ENCODE data around the gene ABLIM1.
"Not testable (repeated sequence)": the region's sequence is repeated elsewhere in the genome, so short reads cannot be mapped to it uniquely, and the experiment has no call there.

ABLIM1 gene

GRCh38 chr10:114658175-114658574, at the start of gene ABLIM1:
Gene ABLIM1 (minus strand): TSS chr10:114658275. CDS start chr10:114658200, 75 bp downstream.
- Mint-ChIP-seq H3K36me3 (ENCODE audit: low read depth) (peaks cover 4% of the 10 kb centered on the region), H3K27me3 (ENCODE audit: low read depth) (peaks cover 9% of the 10 kb centered on the region), H3K4me3 (no peak within 1 kb of the TSS), H3K4me1 (ENCODE audit: low read depth) (peaks cover 17% of the 10 kb centered on the region), H3K27ac (no peak within 1 kb of the TSS), H3K9me3 (no peaks in the 10 kb centered on the region)

DNA sequence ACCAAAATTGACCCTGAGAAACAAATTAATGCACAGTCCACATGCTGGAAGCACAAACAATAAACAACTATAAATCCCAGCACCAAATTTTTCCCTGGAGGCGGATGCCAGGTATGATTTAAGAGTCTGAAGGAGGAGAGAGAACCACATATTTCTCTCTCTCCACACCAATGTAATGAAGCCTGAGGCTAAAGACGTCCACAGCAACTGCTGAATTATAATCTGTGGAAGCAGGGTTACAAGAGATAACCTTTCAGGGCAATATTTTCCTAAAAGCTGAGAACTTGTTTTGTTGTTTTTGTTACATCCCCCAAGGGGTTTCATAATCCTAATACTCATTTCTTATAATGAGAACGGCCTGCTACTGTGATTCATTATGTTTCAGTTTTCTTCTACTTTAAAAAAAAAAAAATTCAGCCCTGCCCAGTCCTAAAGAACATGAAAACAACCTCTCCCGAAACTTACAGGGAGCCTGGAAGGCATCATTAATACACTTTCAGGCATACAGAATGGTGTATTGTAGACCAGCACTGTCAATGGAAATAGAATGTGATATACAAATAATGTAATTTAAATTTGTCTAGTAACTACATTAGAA, 48.5 kb upstream of the ABLIM1 start:
- H3K27me3 Mint-ChIP-seq (ENCODE audit: low read depth), result peaks cover 33% of the 10 kb centered on the region
- no peak overlapping the region for H3K27ac Mint-ChIP-seq
- H3K36me3 Mint-ChIP-seq (ENCODE audit: low read depth), result no peaks in the 10 kb centered on the region
- H3K4me3 Mint-ChIP-seq, result no peak overlapping the region
- H3K9me3 Mint-ChIP-seq, result no peaks in the 10 kb centered on the region
- H3K4me1 Mint-ChIP-seq (ENCODE audit: low read depth), result no peaks in the 10 kb centered on the region

- Mint-ChIP-seq H3K36me3 (ENCODE audit: low read depth) (no peaks in the 10 kb centered on the region), H3K4me1 (ENCODE audit: low read depth) (no peaks in the 10 kb centered on the region), H3K27me3 (ENCODE audit: low read depth) (peaks cover 35% of the 10 kb centered on the region), H3K4me3 (no peak overlapping the region), H3K27ac (no peak overlapping the region), H3K9me3 (no peaks in the 10 kb centered on the region)
These were observed 46.6 kb upstream of the ABLIM1 start for GRCh38 chr10:114704679-114705078.

- Mint-ChIP-seq H3K9me3 (no peaks in the 10 kb centered on the region), H3K27ac (no peak overlapping the region), H3K4me3 (no peak overlapping the region), H3K27me3 (ENCODE audit: low read depth) (peaks cover 37% of the 10 kb centered on the region), H3K36me3 (ENCODE audit: low read depth) (no peaks in the 10 kb centered on the region), H3K4me1 (ENCODE audit: low read depth) (no peaks in the 10 kb centered on the region)
These were observed 45.5 kb upstream of the ABLIM1 start for GRCh38 chr10:114703377-114704107.

DNA sequence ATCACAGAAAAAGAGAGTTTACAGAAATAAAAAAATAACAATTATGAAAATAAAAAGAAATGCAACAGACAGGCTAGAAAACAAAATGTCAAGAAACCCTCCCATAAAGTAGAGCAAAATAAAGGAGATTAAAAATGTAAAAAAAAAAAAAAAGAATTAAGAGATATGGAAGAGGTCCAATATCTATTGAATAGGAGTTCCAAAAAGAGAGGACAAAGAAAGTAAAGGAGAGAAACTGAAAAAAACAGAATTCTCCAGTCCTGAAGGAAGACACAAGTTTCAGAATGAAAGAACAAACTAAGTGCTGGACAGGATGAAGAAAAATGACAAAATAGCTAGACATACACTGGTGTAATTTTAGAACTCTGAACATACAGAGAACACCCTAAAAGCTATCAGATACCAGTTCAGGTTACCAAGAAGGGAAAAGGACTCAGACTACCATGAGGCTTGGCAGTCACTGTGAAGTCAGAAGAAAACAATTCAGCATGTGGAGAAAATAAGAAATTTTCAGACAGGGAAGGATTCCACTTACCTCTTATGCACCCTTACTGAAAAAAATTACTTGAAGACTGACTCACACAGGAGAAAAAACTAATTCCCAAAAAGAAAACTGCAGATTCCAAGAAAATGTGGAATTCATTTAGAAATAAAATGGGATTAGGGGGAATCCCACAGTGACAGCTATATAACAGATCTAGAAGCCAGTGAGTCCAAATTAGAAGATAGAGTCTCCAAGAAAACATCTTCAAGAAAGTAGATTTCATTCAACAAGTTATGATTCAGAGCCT, 40.4 kb upstream of the ABLIM1 start:
- Mint-ChIP-seq H3K27ac (no peak overlapping the region), H3K9me3 (no peaks in the 10 kb centered on the region), H3K27me3 (ENCODE audit: low read depth) (peaks cover 33% of the 10 kb centered on the region)

DNA sequence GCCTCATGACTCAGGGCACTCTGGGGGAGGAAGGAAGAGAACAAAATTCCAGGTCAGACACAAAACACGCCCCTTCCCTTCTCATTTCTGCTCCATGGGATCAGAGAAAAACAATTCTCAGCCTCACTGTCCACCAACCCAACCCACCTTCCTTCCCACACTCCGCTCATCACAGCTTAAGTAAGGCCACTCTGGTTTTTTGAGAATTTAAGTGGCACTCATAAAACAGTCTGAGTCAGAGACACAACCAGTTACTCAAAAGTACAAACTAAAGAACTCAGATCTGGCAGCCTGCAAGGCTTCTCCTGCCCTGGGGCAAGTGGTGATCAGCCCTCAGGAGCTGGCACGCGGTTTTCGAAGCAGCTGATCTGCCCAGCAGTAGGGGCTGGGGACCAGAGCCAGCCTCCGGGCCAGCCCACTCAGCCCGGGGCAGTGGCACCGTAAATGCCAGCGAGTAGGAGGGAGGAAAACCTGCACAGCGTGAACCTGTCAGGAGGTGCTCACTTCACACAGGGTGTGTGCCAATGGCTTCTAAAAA, 39.1 kb upstream of the ABLIM1 start:
- Mint-ChIP-seq H3K36me3 (ENCODE audit: low read depth) (peaks cover 1% of the 10 kb centered on the region), H3K4me3 (no peak overlapping the region), H3K9me3 (no peaks in the 10 kb centered on the region), H3K4me1 (ENCODE audit: low read depth) (peaks cover 9% of the 10 kb centered on the region), H3K27ac (no peak overlapping the region), H3K27me3 (ENCODE audit: low read depth) (peaks cover 35% of the 10 kb centered on the region)

More for the DNA sequence above, 40.4 kb upstream of the ABLIM1 start:
- Mint-ChIP-seq H3K4me3 (no peak overlapping the region), H3K36me3 (ENCODE audit: low read depth) (no peaks in the 10 kb centered on the region), H3K4me1 (ENCODE audit: low read depth) (peaks cover 9% of the 10 kb centered on the region)

DNA sequence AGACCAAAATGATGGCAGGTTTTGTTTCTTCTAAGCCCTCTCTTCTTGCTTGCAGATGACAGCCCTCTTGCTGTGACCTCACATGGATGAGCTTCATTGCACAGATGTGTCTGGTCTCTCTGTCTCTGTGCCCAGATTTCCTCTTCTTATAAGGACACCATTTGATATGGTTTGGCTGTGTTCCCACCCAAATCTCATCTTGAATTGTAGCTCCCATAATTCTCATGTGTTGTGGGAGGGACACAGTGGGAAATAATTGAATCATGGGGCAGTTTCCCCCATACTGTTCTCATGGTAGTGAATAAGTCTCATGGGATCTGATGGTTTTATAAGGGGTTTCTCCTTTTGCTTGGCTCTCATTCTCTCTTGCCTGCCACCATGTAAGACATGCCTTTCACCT, 38.2 kb upstream of the ABLIM1 start:
- H3K4me3 Mint-ChIP-seq, H3K27ac Mint-ChIP-seq: not testable (repeated sequence)

GRCh38 chr10:114694752-114695151, 36.7 kb upstream of the ABLIM1 start:
- H3K36me3 Mint-ChIP-seq (ENCODE audit: low read depth), result peaks cover 1% of the 10 kb centered on the region
- H3K4me3 Mint-ChIP-seq, result no peak overlapping the region
- peaks cover 9% of the 10 kb centered on the region for H3K4me1 Mint-ChIP-seq (ENCODE audit: low read depth)
- H3K27me3 Mint-ChIP-seq (ENCODE audit: low read depth), result peaks cover 31% of the 10 kb centered on the region
- no peaks in the 10 kb centered on the region for H3K9me3 Mint-ChIP-seq
- H3K27ac Mint-ChIP-seq, result no peak overlapping the region

More for the DNA sequence above, 38.2 kb upstream of the ABLIM1 start:
- H3K36me3 Mint-ChIP-seq (ENCODE audit: low read depth); H3K4me1 Mint-ChIP-seq (ENCODE audit: low read depth); H3K9me3 Mint-ChIP-seq: not testable (repeated sequence)
- peaks cover 36% of the 10 kb centered on the region for H3K27me3 Mint-ChIP-seq (ENCODE audit: low read depth)

DNA sequence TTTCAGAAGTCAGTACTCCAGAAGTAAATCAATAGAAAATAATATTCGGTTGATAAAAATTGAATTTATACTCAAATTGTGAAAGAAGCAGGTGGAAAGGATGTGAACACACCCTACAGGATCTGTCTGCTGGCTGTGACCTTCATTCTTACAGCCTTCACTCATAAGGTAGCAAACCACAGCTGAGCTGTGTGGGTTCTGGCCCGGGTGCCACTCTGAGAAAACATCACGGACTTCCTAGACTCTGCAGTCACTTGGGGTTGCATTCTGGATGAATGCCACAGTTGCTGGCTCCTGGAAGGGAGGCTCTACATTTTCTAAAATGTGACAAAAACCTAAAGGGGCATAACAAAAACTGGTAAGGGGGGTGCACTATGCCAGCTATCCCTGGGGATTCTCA, 36.0 kb upstream of the ABLIM1 start:
- Mint-ChIP-seq H3K9me3 (no peaks in the 10 kb centered on the region), H3K4me3 (no peak overlapping the region), H3K36me3 (ENCODE audit: low read depth) (peaks cover 1% of the 10 kb centered on the region), H3K27ac (no peak overlapping the region), H3K4me1 (ENCODE audit: low read depth) (peaks cover 9% of the 10 kb centered on the region), H3K27me3 (ENCODE audit: low read depth) (peaks cover 31% of the 10 kb centered on the region)

DNA sequence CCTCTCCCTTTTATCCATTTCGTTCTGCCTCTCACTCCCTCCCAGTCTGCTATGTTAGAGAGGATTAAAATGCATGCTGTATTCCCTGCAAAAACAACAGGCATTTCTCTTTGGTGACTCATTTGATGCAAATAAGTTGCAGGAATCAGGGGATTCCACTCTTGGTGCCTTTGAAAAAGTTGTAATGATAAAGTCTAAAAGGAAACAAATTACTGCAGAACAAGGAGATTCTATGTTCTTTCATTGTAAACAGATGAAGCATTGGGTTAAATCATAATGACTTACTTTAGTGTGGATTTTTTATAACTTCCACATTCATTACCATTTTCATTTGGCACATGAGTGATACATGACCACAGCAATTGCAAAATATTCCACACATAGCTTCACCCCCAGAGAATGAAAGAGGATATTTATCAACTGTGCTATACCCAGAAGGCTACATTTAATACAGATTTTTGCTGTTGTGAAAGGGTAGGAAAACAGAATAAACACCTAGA, 33.4 kb upstream of the ABLIM1 start:
- Mint-ChIP-seq H3K27ac (no peak overlapping the region), H3K27me3 (ENCODE audit: low read depth) (peaks cover 25% of the 10 kb centered on the region), H3K36me3 (ENCODE audit: low read depth) (peaks cover 1% of the 10 kb centered on the region), H3K4me3 (no peak overlapping the region), H3K9me3 (no peaks in the 10 kb centered on the region), H3K4me1 (ENCODE audit: low read depth) (peaks cover 9% of the 10 kb centered on the region)

GRCh38 chr10:114688786-114689185, 30.7 kb upstream of the ABLIM1 start:
- H3K27me3 Mint-ChIP-seq (ENCODE audit: low read depth), result peaks cover 25% of the 10 kb centered on the region
- H3K27ac Mint-ChIP-seq, result no peak overlapping the region
- peaks cover 1% of the 10 kb centered on the region for H3K36me3 Mint-ChIP-seq (ENCODE audit: low read depth)
- no peaks in the 10 kb centered on the region for H3K4me1 Mint-ChIP-seq (ENCODE audit: low read depth)
- H3K4me3 Mint-ChIP-seq, result no peak overlapping the region
- no peaks in the 10 kb centered on the region for H3K9me3 Mint-ChIP-seq

GRCh38 chr10:114687459-114687858, 29.4 kb upstream of the ABLIM1 start:
- Mint-ChIP-seq H3K9me3 (no peaks in the 10 kb centered on the region), H3K27me3 (ENCODE audit: low read depth) (peaks cover 31% of the 10 kb centered on the region), H3K4me1 (ENCODE audit: low read depth) (no peaks in the 10 kb centered on the region), H3K27ac (no peak overlapping the region), H3K4me3 (no peak overlapping the region), H3K36me3 (ENCODE audit: low read depth) (peaks cover 1% of the 10 kb centered on the region)

GRCh38 chr10:114686013-114686412, 27.9 kb upstream of the ABLIM1 start:
- Mint-ChIP-seq H3K27ac (no peak overlapping the region), H3K4me1 (ENCODE audit: low read depth) (no peaks in the 10 kb centered on the region), H3K9me3 (no peaks in the 10 kb centered on the region), H3K4me3 (no peak overlapping the region), H3K36me3 (ENCODE audit: low read depth) (no peaks in the 10 kb centered on the region), H3K27me3 (ENCODE audit: low read depth) (peaks cover 19% of the 10 kb centered on the region)

GRCh38 chr10:114685456-114685855, 27.4 kb upstream of the ABLIM1 start:
- Mint-ChIP-seq H3K27me3 (ENCODE audit: low read depth) (peaks cover 19% of the 10 kb centered on the region), H3K4me1 (ENCODE audit: low read depth) (no peaks in the 10 kb centered on the region), H3K4me3 (no peak overlapping the region), H3K36me3 (ENCODE audit: low read depth) (no peaks in the 10 kb centered on the region), H3K27ac (no peak overlapping the region), H3K9me3 (no peaks in the 10 kb centered on the region)
